ENCODE measurements around the gene GIPC2.

GIPC2 gene

DNA sequence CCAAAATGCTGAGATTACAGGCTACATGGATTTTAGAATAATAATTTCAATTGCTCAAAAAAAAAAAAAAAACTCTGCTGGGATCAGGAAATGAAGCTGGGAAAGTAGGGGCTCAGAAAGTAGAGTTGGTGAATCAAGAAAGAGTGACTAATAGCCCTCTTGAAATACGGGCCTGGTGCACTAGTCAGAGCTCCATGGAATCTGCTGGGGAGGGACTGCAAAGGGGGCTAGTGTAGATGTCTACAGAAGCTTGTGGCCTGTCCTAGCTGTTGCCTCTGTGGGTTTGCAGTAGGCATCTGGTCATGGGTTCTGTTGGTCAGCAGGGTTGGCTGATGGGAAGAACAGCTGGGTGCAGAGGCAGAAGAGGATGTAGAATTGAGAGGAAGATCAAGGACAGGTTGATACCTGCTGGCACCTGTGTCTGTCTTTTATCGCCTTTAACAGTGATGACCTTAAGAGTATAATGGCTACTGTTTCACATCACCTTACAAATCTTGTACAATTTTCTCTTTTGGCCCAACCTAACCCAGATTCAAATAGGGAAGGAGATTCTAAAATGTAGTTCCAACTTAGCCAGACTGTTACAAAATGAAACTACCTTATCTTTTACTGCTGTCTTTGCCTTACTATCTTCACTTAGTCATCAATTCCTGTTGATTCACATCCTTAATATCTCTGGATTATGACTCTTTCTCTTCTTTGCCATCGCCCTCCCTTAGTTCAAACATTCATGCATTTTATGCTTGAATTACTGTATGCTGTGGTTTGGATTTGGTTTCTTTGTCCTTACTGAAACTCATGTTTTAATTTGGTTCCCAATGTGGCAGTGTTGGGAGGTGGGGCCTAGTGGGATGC, 126.2 kb downstream of the GIPC2 start:
- TF ChIP-seq, protein P1, sequence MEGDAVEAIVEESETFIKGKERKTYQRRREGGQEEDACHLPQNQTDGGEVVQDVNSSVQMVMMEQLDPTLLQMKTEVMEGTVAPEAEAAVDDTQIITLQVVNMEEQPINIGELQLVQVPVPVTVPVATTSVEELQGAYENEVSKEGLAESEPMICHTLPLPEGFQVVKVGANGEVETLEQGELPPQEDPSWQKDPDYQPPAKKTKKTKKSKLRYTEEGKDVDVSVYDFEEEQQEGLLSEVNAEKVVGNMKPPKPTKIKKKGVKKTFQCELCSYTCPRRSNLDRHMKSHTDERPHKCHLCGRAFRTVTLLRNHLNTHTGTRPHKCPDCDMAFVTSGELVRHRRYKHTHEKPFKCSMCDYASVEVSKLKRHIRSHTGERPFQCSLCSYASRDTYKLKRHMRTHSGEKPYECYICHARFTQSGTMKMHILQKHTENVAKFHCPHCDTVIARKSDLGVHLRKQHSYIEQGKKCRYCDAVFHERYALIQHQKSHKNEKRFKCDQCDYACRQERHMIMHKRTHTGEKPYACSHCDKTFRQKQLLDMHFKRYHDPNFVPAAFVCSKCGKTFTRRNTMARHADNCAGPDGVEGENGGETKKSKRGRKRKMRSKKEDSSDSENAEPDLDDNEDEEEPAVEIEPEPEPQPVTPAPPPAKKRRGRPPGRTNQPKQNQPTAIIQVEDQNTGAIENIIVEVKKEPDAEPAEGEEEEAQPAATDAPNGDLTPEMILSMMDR (IDR thresholded peaks at IDR 0.05; ENCODE audit: insufficient read depth, low read depth, low read length, missing control alignments): no peak
- H3K4me3 ChIP-seq (ENCODE audit: low read length): no peak overlapping the region
- peak; percentile 70 for DNase-seq (ENCODE audit: low read depth)

DNA sequence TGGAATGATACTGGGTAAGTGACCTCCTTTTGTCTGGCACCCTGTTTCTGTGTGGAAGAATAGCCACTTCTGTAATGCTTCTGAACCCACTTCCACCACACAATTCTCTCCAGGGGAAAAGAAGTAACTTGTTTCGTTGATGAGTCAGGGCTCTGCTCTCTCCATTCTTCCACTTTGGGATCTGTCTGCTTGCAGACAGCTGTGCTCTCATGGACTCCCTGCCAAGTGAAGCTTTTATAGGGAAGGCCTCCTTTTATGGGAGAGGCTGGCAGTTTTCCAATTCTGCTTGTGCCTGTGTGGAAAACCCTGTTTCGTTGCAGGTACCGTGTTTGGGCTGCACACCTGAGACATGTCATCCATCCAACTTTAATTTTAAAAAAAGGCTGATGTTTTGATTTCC, 130.7 kb downstream of the GIPC2 start:
- TF ChIP-seq, protein P1 (IDR thresholded peaks at IDR 0.05; ENCODE audit: insufficient read depth, low read depth, low read length, missing control alignments): no peak
- H3K4me3 ChIP-seq (ENCODE audit: low read length): no peak overlapping the region
- peak; percentile 86 for DNase-seq (ENCODE audit: low read depth)

DNA sequence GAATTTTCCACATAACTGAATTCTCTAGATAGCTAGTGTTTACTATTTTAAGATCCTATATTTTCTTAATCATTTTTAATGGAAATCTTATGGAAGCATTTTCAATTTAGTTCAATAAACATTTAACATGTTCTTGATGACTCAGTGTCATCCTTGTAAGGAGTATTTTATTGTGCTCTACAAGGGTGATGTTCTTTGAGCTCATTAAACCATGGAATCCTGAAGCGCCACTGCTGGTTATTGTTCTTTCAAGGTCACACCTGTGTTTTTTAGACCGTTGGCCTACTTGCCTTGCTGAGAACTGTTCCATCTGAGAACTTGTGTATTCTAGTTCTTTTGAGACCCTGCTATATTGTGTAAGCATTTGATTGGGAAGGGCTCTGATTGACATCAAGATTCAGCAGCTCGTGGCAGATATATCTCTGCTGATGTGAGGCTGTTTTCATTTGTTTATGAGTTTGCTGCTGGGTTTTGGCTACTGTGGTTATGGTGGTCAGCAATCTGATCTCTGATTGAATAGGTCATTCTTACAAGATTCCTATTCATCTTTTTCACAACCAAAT, 132.0 kb downstream of the GIPC2 start:
- no peak for DNase-seq (ENCODE audit: low read depth)
- TF ChIP-seq, protein P1 (IDR thresholded peaks at IDR 0.05; ENCODE audit: insufficient read depth, low read depth, low read length, missing control alignments): no peak
- no peak overlapping the region for H3K4me3 ChIP-seq (ENCODE audit: low read length)

DNA sequence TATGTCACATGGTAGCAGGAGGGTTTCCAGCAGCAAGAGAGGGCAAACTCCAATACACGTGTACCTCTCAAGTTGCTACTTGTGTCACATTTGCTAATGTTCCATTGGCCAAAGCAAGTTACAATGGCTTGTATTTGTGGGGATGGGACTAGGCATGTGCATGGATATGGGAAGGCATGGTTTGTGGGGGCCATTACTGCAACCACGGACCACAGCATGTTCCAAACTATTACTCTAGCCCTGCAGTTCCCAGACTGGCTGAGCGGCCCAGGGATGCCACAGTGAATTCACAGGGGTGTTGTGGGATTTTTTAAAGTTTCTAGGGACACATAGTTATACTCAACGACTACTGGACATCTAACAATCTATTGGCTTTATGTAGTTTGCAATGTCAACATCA, 133.1 kb downstream of the GIPC2 start:
- no peak for DNase-seq (ENCODE audit: low read depth)
- no peak overlapping the region for H3K4me3 ChIP-seq (ENCODE audit: low read length)
- TF ChIP-seq, protein P1 (IDR thresholded peaks at IDR 0.05; ENCODE audit: insufficient read depth, low read depth, low read length, missing control alignments): no peak

DNA sequence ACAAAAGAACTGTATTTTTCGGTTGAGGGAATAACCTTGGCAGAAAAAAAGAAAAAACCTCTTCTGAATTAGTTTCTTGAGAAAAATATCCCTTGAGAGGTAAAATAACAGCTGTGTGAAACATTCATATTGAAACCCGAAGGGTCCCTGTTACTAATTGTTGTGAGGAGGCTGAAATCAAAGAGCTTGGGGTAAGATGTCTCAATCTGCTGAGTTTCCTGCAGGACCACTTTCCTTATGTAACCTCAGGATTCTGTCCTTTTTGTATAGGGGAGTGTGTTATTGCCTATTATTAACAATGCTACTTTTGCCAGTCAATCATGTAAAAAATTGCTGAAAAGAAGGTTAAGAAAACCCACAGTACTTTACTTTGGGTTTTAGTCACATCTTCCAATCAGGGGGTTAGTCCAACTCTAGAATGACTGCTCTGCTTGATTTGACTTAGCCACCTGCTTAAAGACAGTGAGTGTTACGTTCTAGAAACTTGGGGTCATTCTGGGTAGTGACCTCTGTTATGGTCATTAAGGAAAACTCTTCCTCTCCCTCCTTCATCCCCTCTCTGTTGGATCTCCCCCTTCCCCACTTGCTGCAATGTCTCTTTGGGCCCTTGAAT, 138.8 kb downstream of the GIPC2 start:
- TF ChIP-seq, protein P1 (IDR thresholded peaks at IDR 0.05; ENCODE audit: insufficient read depth, low read depth, low read length, missing control alignments): no peak
- DNase-seq (ENCODE audit: low read depth): no peak
- H3K4me3 ChIP-seq (ENCODE audit: low read length): no peak overlapping the region
